Hematopoietic multipotent progenitor cell treated with erythropoietin and hydrocortisone succinate and interleukin-3 and kit ligand, for 17 days (in vitro differentiated cells): ENCODE results near the gene SRSF11.

Source experiments
- DNase-seq: peaks from one replicate; pipeline ENCODE4 v3.0.0-alpha.2; 2015; ENCODE audit warnings: low spot score

SRSF11 gene

GRCh38 chr1:70222716-70223235, 1.6 kb downstream of the SRSF11 start:
- no peak for DNase-seq

DNA sequence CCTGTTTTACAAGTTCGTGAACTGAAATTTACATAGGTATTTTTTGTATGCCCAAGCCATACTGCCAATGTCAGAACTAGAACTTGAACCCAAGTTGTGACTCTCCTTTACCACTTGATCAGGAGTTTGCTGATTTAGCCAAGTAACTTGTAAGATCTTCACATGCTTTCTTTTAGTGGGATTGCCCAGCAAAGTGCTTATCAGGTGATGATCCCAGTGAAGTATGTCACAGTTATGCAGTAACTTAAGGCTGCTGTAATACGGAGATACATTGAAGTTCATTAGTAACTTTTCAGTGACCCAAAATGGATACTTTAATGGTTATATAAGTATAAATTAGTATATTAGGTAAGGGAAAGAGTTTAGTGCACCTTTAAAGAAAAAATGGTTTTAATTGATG, 3.8 kb downstream of the SRSF11 start:
- no peak for DNase-seq

DNA sequence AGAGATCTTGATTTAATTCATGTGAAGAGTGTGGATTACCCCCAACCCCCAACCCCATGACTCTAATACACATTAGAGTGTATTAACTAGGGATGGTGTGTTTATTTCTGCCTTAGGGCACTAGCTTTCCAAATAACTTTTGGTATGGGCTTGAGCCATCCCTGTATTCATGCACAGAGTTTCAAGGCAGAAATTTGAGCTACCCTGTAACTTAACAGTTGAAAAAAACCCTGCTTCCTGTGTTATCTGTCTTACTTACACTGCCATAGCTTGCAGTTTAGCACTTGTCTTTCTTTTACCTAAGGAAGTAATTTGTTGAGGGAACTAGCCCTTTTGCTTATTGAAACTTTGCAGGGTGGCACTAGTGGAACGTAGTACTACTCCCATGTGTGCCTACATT, 6.3 kb downstream of the SRSF11 start:
- DNase-seq: no peak

GRCh38 chr1:70228670-70229069, 7.5 kb downstream of the SRSF11 start:
- no peak for DNase-seq

DNA sequence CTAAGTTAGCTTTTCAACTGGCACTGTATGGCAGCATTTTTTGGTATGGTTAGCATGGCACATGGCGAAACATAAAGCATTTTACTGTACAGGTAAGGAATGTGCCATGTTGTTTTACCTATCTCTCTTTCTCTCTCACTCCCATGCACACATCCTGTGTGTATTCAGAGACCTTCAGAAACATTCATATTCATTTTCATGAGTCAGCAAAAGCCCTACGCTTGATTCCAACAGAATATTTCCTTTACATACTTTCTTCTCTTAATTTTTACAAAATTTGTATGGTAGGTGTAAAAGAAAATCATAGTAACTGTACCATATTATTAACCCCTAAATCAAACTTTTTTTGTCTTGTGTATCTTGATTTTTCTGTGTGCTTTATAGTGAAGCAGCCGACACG, 10.3 kb downstream of the SRSF11 start:
- DNase-seq: no peak

DNA sequence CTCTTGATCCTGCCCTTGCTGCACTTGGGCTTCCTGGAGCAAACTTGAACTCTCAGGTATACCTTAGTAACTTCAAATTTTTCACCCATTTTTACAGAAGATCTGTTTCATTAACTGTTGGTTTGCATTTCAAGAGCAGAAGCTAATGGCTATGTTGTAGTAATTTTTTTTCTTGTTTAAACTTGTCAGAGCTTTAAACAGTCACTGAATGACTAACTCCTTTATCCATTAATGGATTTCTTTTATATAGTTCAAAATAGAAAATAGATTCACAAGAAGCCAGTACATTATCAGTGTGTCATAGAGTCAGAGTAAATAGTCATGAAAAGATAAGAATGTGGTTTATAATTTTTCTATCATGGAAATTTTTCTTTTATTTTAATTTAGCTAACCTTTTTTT, 13.6 kb downstream of the SRSF11 start:
- no peak for DNase-seq

GRCh38 chr1:70239940-70240339, 18.8 kb downstream of the SRSF11 start:
- DNase-seq: no peak

GRCh38 chr1:70247122-70247521, 25.9 kb downstream of the SRSF11 start:
- no peak for DNase-seq

DNA sequence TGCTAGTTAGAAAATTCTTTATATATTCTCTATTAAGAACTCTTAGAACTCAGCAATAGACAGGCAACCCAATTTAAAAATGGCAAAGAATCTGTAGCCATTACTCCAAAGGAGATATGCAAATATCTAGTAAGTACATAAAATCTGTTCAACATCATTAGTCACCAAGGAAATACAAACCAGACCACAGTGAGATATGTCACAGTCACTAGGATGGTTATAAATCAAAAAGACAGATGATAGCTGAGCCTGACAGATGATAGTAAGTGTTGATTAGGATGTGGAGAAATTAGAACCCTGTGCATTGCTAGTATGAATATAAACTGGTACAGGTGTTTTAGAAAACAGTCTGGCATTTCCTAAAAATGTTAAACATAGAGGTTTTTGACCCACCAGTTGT, 26.6 kb downstream of the SRSF11 start:
- no peak for DNase-seq

DNA sequence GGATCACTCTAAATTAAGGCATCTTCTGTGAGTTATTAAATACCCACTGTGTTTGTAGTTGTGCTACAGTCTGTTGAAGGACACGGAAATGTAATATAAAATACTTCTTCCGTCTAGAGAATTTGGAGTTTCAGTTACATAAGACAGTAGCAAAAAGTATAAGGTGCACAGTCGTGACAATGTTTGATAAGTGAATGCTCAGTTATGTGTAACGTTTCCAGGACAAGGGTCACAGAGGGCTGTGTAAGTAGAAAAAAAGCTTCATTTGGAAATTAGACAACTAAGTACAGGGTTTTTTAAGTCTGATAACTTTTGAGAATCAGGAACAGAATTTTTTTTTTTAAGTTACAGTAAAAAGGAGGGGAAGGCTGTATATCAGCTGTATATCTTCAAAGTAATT, 27.5 kb downstream of the SRSF11 start:
- DNase-seq: no peak

DNA sequence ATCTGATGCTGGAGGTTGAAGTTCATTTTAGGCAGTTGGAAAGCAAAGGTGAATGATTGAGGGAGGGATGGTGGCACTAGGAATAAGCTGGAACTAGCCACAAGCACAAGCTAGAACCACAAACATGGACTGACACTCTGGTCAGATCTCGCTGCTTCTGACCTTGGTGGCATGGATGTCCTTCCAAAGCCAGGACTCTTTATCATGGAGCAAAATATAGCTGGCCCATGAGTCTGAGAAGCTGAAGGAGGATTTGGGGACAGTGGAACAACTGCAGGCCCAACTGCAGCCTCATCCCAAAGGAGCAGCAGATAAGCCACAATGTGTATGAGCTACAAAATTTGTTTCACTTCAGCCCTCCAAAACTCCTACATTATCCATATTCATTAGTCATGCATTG, 35.5 kb downstream of the SRSF11 start:
- DNase-seq: no peak

GRCh38 chr1:70264839-70265238, 43.7 kb downstream of the SRSF11 start:
- DNase-seq: no peak

DNA sequence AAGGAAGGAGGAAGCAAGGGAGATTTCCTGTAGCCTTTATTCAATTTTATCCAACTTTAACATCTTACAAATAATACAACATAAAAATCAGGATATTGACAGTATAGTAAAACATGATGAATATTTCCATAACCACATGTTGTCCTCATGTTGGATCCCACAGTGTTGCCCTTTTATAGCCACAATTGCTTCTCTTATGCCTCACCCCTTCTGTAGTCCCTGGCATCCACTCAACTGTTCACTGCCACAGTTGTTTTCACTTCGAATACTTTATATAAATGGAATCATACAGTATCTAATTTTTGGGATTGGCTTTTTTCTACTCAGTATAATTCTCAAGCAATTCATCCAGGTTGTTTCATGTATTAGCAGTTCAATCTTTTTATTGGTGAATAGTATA, 44.8 kb downstream of the SRSF11 start:
- DNase-seq: no peak

- DNase-seq: no peak
Observed at GRCh38 chr1:70277875-70278274, 56.7 kb downstream of the SRSF11 start.

GRCh38 chr1:70278710-70279109, 57.5 kb downstream of the SRSF11 start:
- no peak for DNase-seq

DNA sequence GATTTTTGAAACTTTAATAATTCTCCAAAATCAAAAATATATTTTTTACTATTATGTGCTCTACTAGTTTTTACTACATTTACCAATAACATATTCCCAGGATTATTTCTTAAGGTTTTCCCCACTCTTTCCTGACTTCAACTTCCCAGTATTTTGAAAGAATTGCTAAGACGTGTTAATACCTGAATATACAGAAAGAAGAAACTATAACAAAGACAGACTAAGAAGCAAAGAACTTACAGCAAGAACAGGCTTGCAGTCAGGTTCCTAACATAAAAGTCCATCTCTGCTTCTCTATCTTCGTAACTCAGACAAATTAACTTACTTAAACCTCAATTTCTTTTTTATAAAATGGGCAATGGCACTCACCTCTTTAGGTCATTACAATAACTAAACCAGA, 63.2 kb downstream of the SRSF11 start:
- no peak for DNase-seq

GRCh38 chr1:70286453-70286852, 65.3 kb downstream of the SRSF11 start:
- DNase-seq: no peak

- DNase-seq: no peak
Observed at GRCh38 chr1:70288166-70288565, 67.0 kb downstream of the SRSF11 start.

- no peak for DNase-seq
Observed at GRCh38 chr1:70290218-70290617, 69.0 kb downstream of the SRSF11 start.

- DNase-seq: no peak
Observed at GRCh38 chr1:70293186-70293843, 72.1 kb downstream of the SRSF11 start.

- DNase-seq: no peak
Observed at GRCh38 chr1:70295749-70296148, 74.6 kb downstream of the SRSF11 start.

GRCh38 chr1:70299472-70299871, 78.3 kb downstream of the SRSF11 start:
- no peak for DNase-seq
